HG03432 (cell line): ENCODE measurements around the gene TRIM24.
A peak's percentile ranks its signal among the peaks of the same experiment; 100 is the strongest.
"Not testable (repeated sequence)": the region's sequence is repeated elsewhere in the genome, so short reads cannot be mapped to it uniquely, and the experiment has no call there.

ENCODE experiments used
- ATAC-seq: cut with Tn5 transposase; IDR thresholded peaks from one replicate; pipeline ENCODE4 v1.9.1; 2021; ENCODE audit warnings: mild to moderate bottlenecking, moderate library complexity; ENCODE audit not compliant: unreplicated experiment

The TRIM24 gene

GRCh38 chr7:138460176-138460648 lies at the start of gene TRIM24:
Gene TRIM24 (plus strand): TSS chr7:138460259. CDS start chr7:138460549, 290 bp downstream.
- peak; percentile 80 for ATAC-seq

- not testable (repeated sequence) for ATAC-seq
These were observed 48.0 kb upstream of the TRIM24 start for GRCh38 chr7:138412077-138412476.

GRCh38 chr7:138412921-138413320 lies 47.1 kb upstream of the TRIM24 start:
- not testable (repeated sequence) for ATAC-seq

GRCh38 chr7:138417078-138417700 lies 42.9 kb upstream of the TRIM24 start:
- ATAC-seq, result no peak

- ATAC-seq, result no peak
These were observed 42.3 kb upstream of the TRIM24 start for GRCh38 chr7:138417764-138418163.

- not testable (repeated sequence) for ATAC-seq
These were observed 41.7 kb upstream of the TRIM24 start for GRCh38 chr7:138418403-138418802.

GRCh38 chr7:138425026-138425425 lies 35.0 kb upstream of the TRIM24 start:
- no peak for ATAC-seq

GRCh38 chr7:138429577-138430250 lies 30.3 kb upstream of the TRIM24 start:
- ATAC-seq, result no peak

GRCh38 chr7:138431517-138431916 lies 28.5 kb upstream of the TRIM24 start:
- no peak for ATAC-seq

- ATAC-seq, result no peak
These were observed 26.2 kb upstream of the TRIM24 start for GRCh38 chr7:138433583-138434443.

- no peak for ATAC-seq
These were observed 25.5 kb upstream of the TRIM24 start for GRCh38 chr7:138434597-138435019.

- ATAC-seq, result no peak
These were observed 24.7 kb upstream of the TRIM24 start for GRCh38 chr7:138435231-138435919.

GRCh38 chr7:138436388-138436787 lies 23.7 kb upstream of the TRIM24 start:
- no peak for ATAC-seq

GRCh38 chr7:138440460-138440859 lies 19.6 kb upstream of the TRIM24 start:
- ATAC-seq, result no peak

- ATAC-seq, result no peak
These were observed 17.2 kb upstream of the TRIM24 start for GRCh38 chr7:138442822-138443221.

- ATAC-seq, result no peak
These were observed 10.5 kb upstream of the TRIM24 start for GRCh38 chr7:138449580-138449979.

GRCh38 chr7:138455609-138456008 lies 4.5 kb upstream of the TRIM24 start:
- no peak for ATAC-seq

- ATAC-seq, result no peak
These were observed 3.8 kb upstream of the TRIM24 start for GRCh38 chr7:138456220-138456619.

GRCh38 chr7:138458576-138459412 lies 1.3 kb upstream of the TRIM24 start:
- no peak for ATAC-seq
